Measurements from ENCODE around the gene SLC38A10.

The SLC38A10 gene

GRCh38 chr17:81206166-81206565 lies 88.9 kb downstream of the SLC38A10 start:
- peak; percentile 75 for DNase-seq (ENCODE audit: low spot score)

GRCh38 chr17:81204578-81204977 lies 90.5 kb downstream of the SLC38A10 start:
- DNase-seq (ENCODE audit: low spot score), result no peak

- DNase-seq (ENCODE audit: low spot score), result no peak
Measured at GRCh38 chr17:81203136-81203535, 92.0 kb downstream of the SLC38A10 start.

GRCh38 chr17:81202318-81202717 lies 92.8 kb downstream of the SLC38A10 start:
- DNase-seq (ENCODE audit: low spot score), result no peak

GRCh38 chr17:81200695-81201580 lies 94.2 kb downstream of the SLC38A10 start:
- DNase-seq (ENCODE audit: low spot score), result peak; percentile 90

GRCh38 chr17:81200201-81200600 lies 94.9 kb downstream of the SLC38A10 start:
- no peak for DNase-seq (ENCODE audit: low spot score)

GRCh38 chr17:81199482-81199830 lies 95.7 kb downstream of the SLC38A10 start:
- DNase-seq (ENCODE audit: low spot score), result no peak

GRCh38 chr17:81198826-81199481 lies 96.2 kb downstream of the SLC38A10 start:
- DNase-seq (ENCODE audit: low spot score), result no peak

- DNase-seq (ENCODE audit: low spot score), result no peak
Measured at GRCh38 chr17:81197831-81198490, 97.1 kb downstream of the SLC38A10 start.

GRCh38 chr17:81197409-81197795 lies 97.7 kb downstream of the SLC38A10 start:
- no peak for DNase-seq (ENCODE audit: low spot score)

- DNase-seq (ENCODE audit: low spot score), result no peak
Measured at GRCh38 chr17:81196505-81197408, 98.3 kb downstream of the SLC38A10 start.

GRCh38 chr17:81195941-81196495 lies 99.1 kb downstream of the SLC38A10 start:
- DNase-seq (ENCODE audit: low spot score), result no peak
